Stomach (tissue), 4 donors: ENCODE data around the gene FRMPD4.

Experiments used
- POLR2A ChIP-seq, 4 donors: fragments of 450-650 bp; IDR thresholded peaks; one replicate each; pipeline ENCODE4 v1.6.1; 2016; ENCODE audit warnings: antibody characterized with exemption in 4 of 4, control low read depth in 2 of 4, mild to moderate bottlenecking in 1 of 4, moderate library complexity in 1 of 4
- POLR2AphosphoS5 ChIP-seq, 3 donors: sonication (generic); formaldehyde crosslinking; IDR thresholded peaks; one replicate each; pipeline ENCODE4 v1.6.1; 2016; ENCODE audit warnings: antibody characterized with exemption in 3 of 3
- TF ChIP-seq, protein P1 (sequence below), 7 experiments: fragments of 450-650 bp in 4 of 7; fragments of 200-600 bp in 3 of 7; sonication (generic) in 3 of 7; IDR thresholded peaks; one replicate each; pipeline ENCODE4 v1.5.1; 2016 to 2019; ENCODE audit warnings: antibody characterized with exemption in 7 of 7, control low read depth in 2 of 7, mild to moderate bottlenecking in 1 of 7

DNA sequence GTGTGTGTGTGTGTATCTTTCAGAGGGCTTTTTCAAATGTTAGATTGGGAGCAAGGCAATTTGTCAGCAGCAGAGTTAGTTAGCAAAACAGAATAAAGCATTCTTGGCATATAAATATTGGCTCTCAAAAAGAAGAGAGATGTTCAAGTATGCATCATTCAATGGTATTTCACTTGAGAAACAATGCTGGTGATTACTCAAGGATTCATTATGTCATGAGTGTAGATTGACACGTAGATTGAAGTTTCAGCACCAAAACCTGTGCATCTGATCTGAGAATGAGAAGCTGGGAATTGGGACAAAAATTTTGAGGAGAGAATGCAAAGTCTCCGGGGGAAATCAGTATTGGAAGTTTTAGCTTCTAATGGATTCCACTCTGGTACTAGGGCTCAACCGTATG is 241.4 kb downstream of the FRMPD4 start:
- TF ChIP-seq, protein P1, sequence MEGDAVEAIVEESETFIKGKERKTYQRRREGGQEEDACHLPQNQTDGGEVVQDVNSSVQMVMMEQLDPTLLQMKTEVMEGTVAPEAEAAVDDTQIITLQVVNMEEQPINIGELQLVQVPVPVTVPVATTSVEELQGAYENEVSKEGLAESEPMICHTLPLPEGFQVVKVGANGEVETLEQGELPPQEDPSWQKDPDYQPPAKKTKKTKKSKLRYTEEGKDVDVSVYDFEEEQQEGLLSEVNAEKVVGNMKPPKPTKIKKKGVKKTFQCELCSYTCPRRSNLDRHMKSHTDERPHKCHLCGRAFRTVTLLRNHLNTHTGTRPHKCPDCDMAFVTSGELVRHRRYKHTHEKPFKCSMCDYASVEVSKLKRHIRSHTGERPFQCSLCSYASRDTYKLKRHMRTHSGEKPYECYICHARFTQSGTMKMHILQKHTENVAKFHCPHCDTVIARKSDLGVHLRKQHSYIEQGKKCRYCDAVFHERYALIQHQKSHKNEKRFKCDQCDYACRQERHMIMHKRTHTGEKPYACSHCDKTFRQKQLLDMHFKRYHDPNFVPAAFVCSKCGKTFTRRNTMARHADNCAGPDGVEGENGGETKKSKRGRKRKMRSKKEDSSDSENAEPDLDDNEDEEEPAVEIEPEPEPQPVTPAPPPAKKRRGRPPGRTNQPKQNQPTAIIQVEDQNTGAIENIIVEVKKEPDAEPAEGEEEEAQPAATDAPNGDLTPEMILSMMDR (IDR thresholded peaks at IDR 0.05) = no peak
- TF ChIP-seq POLR2A (IDR thresholded peaks at IDR 0.05) (no peak), POLR2AphosphoS5 (IDR thresholded peaks at IDR 0.05) (no peak)
